Retinal pigment epithelial cell (primary cell): ENCODE data around the gene EIF6.

Experiments used
- DNase-seq: peaks from one replicate; pipeline ENCODE4 v3.0.0-alpha.2; 2010; ENCODE audit warnings: low read depth
- H3K4me3 ChIP-seq: 2 replicates; pipeline ENCODE4 v1.5.1; 2011; ENCODE audit warnings: mild to moderate bottlenecking, low read length, control low read depth, moderate library complexity
- TF ChIP-seq, protein P1 (sequence below): conservative IDR thresholded peaks from 2 replicates; pipeline ENCODE4 v1.5.1; 2011; ENCODE audit warnings: low read depth, low read length, control low read depth, inconsistent platforms

Gene EIF6

GRCh38 chr20:35283441-35284266 is 918 bp downstream of the EIF6 start:
- H3K4me3 ChIP-seq, result peak overlapping the region; percentile 84
- no peak for DNase-seq
- TF ChIP-seq, protein P1, sequence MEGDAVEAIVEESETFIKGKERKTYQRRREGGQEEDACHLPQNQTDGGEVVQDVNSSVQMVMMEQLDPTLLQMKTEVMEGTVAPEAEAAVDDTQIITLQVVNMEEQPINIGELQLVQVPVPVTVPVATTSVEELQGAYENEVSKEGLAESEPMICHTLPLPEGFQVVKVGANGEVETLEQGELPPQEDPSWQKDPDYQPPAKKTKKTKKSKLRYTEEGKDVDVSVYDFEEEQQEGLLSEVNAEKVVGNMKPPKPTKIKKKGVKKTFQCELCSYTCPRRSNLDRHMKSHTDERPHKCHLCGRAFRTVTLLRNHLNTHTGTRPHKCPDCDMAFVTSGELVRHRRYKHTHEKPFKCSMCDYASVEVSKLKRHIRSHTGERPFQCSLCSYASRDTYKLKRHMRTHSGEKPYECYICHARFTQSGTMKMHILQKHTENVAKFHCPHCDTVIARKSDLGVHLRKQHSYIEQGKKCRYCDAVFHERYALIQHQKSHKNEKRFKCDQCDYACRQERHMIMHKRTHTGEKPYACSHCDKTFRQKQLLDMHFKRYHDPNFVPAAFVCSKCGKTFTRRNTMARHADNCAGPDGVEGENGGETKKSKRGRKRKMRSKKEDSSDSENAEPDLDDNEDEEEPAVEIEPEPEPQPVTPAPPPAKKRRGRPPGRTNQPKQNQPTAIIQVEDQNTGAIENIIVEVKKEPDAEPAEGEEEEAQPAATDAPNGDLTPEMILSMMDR, result no peak

GRCh38 chr20:35281506-35282101 is 3.0 kb downstream of the EIF6 start:
- TF ChIP-seq, protein P1, result no peak
- no peak overlapping the region for H3K4me3 ChIP-seq
- no peak for DNase-seq

DNA sequence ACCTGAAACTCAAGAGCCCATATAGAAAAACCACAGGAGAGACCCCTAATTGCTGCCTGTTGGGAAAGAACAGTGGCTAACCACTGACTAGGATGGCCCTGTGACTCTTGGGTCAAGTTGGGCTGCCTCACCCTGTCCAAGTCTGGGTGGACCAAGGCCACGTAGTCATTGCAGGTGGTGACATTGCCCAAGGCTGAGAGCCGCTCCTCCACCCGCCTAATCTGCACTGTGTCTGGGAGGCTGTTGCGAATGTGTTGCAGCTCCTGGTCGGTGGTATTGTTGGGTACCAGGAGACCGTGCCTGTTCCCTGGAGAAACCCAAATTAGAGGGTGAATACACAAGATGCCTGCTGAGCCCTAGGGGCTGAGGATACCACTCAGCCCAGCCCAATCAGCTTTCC is 4.0 kb downstream of the EIF6 start:
- no peak for DNase-seq
- TF ChIP-seq, protein P1, result no peak
- H3K4me3 ChIP-seq, result no peak overlapping the region

DNA sequence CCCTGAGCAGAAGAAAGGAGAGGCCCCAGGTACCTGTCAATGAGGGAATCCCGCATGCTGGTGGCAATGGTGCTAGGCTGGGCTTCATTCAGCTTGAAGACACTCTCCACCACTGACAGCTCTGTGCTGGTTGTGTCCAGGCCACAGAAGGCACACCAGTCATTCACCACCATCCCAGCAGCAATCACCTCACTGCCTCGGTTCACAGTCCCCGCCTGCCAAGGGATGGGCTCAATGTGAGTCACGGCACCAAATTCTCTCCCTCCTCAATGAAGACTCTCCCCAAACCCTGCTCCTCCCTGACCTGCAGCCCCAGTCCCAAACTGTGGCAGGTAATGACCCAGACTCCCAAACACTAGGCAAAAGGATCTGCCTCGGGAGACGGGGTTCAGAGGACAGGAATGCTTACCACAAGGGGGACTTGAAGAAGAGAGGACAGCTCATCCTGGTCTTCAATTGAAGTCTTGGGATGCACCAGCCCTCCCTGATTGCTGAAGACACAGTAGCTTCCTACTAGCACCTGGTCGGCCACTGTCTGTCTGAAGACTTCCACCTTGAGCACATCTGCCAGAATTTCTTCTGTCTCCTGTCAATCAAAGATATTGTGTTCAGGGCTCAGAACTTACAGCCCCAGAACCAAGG is 4.9 kb downstream of the EIF6 start:
- no peak for DNase-seq
- no peak overlapping the region for H3K4me3 ChIP-seq
- TF ChIP-seq, protein P1, result no peak

- no peak for DNase-seq
- H3K4me3 ChIP-seq, result no peak overlapping the region
- TF ChIP-seq, protein P1, result no peak
These were observed 5.5 kb downstream of the EIF6 start for GRCh38 chr20:35279040-35279439.

DNA sequence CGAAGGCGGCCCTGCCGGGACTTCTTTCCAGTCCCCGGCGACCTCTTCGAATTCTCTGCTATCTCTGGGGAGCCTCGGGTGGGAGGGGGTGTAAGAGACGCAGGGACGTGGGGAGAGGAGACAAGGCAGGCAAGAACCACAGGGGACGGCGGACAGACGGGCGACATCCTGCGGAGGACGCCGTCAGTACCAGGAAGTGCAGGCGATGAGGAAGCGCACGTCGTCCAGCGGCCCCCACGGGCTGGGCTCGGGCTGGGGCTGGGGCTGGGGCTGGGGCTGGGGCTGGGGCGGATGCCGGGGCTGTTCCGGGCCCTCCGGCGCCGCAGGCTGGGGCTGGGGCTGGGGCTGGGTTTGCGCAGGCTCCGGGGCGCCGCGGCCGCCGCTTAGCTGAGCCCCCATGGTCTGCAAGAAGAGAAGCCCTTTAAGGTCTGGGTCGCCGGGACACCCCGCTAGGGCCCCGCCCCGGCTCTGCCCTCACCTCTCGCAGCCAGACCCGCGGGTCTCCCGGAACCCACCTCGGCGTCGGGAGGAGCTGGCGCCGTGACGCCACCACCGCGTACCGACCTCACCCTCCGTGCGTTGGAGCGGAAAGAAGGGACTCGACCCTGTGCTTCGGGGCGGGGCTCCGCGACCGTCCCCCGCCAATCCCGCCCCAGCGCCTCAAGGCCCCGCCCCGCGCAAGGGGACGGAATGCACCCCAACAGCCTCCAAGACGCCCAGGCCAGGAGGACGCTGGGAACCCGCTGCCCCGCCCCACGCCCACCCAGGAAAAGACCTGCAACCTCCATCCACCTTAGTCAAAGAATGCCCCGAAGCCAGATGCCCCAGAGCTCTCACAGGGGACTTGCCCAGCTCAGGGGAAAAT is 6.8 kb downstream of the EIF6 start, which contains the start of gene MMP24OS:
Gene MMP24OS (minus strand): TSS at position 592 of the 865 bp plus-strand sequence. CDS start 193 bp downstream, at position 399.
- H3K4me3 ChIP-seq, result peak within 1 kb of the TSS; percentile 90
- TF ChIP-seq, protein P1, result peak; percentile 11
- DNase-seq, result peak; percentile 69
